GM12874 (cell line): ENCODE data around the gene MAP3K8.

ENCODE experiments used
- TF ChIP-seq, protein P1 (sequence below): IDR thresholded peaks from 2 replicates; pipeline ENCODE4 v1.5.1; 2011; ENCODE audit warnings: low read depth, mild to moderate bottlenecking, control low read depth, low read length, moderate library complexity; ENCODE audit not compliant: insufficient read depth

The MAP3K8 gene

DNA sequence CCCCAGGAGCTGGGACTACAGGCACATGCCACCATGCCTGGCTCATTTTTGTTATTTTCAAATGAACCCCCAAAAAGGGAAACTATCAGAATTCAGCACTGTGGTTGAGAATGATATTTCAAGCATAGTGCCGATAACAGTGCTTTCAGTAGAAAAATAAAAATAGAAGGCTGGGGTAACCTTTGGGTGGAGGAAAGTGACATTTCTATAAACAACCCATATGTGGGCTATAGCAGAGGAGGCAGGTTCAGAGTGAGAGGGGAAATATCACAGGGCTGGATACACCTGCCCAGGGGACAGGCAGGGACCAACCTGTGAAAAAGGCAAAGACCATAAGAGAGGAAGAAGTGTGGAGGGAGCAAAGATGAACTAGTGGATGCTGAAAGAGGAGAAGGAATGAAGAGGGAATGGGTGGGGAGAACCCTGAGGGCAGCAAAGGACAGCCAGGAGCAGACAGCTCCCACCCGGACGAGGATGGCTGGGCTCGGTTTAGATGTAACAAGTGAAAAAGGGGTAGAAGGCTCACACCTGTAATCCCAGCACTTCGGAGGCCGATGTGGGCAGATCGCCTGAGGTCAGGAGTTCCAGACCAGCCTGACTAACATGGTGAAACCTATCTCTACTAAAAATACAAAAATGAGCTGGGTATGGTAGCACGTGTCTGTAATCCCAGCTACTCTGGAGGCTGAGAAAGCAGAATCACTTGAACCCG lies 56.5 kb downstream of the MAP3K8 start:
- TF ChIP-seq, protein P1, sequence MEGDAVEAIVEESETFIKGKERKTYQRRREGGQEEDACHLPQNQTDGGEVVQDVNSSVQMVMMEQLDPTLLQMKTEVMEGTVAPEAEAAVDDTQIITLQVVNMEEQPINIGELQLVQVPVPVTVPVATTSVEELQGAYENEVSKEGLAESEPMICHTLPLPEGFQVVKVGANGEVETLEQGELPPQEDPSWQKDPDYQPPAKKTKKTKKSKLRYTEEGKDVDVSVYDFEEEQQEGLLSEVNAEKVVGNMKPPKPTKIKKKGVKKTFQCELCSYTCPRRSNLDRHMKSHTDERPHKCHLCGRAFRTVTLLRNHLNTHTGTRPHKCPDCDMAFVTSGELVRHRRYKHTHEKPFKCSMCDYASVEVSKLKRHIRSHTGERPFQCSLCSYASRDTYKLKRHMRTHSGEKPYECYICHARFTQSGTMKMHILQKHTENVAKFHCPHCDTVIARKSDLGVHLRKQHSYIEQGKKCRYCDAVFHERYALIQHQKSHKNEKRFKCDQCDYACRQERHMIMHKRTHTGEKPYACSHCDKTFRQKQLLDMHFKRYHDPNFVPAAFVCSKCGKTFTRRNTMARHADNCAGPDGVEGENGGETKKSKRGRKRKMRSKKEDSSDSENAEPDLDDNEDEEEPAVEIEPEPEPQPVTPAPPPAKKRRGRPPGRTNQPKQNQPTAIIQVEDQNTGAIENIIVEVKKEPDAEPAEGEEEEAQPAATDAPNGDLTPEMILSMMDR: no peak

DNA sequence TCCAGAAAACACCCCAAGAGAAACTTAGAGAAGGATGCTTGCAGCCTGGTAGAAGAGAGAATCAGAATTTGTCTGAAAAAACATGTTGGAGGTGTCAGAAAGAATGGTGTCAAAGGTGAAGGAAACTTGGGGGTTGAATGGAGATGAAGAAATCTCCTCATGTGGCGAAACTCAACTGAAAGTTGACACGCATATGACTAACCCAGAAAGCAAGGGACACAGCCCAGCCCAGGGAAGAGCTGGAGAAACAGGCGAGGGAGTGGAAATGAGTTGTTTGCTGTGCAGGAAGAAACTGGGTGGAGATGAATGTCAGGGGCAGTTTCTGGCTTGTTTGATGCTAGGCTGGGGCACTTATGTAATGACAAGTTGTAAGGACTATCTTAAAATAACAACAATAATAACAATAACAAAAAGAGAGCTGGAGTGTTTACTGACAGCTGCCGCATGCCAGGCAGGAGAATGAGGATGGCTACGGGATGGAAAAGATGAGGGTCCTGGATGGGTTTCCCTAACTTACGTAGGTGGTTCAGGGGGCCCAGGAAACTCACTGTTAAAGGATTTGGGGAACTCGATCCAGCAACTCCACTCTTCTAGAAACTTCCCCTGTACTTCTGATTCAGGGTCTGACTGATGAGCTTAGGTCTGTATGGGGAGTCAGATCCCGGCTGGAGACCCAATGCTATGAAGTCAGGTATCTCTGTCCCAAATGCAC lies 57.4 kb downstream of the MAP3K8 start:
- TF ChIP-seq, protein P1: no peak

DNA sequence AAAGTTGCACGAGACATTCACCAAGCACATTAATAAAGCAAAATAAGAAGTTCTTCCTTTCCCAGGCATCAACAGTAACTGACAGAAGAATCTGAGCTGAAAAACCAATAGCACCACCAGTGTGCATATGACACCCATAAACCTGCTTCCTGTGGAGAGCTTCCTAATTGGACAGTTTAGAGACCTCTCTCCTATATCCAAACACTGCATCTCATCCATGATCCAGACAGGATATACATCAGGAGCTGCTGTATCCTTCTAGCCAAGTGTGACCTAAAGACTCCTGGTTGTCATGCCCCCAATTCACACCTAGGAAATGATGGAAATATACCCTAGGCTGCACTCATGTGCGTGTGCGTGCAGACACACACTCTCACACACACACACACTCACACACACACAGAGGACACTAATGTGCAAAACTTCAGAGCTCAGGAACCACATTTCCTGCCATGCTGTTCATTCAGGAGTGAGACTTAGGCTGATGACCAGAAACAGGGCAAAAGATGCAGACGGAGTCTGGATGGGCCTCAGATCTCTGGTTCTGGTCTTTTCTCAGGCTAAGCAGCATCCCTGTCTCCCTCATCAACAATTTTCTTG lies 58.0 kb downstream of the MAP3K8 start:
- TF ChIP-seq, protein P1: no peak

DNA sequence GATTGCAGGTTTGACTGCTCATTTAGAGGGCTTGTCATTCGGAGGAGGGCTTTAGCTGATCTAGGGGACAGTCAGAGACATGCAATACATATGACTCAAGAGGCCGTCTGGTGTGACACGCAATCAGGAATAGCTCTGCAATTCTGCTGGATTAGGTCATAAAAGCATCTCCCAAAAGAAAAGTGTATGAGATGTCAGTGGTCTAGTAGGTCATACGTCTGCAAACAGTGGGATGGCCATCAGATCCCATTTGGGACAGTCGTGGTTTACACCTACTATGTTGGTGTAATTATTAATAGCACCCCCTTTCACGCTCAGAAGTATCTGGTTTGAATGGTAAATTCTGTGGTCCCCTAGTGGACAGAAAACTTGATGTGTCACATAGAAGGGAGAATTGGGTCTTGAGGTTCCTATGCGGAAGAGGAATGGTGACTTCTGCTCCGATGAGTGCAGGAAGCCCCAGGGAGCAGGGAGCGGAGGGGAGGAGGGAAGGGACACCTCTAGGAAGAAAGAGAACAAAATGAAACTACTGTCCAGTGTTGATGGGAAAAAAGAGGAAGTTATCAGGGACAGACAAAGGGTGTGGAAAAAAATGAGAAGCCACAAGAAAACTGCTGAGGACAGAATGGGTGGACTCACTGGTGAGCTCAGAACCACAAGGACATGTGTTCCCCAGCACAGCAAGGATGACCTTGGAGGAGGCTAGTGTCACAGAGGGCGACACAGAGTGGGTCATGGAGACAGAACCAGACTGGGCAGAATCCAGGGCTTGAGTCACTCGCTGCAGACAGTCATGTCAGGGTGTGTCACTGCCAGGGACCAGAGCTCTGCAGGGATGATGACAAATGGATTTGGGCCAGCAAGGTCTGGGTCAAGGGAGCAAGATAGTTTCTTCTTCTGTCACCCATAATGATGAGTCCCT lies 59.9 kb downstream of the MAP3K8 start:
- TF ChIP-seq, protein P1: peak; percentile 51

DNA sequence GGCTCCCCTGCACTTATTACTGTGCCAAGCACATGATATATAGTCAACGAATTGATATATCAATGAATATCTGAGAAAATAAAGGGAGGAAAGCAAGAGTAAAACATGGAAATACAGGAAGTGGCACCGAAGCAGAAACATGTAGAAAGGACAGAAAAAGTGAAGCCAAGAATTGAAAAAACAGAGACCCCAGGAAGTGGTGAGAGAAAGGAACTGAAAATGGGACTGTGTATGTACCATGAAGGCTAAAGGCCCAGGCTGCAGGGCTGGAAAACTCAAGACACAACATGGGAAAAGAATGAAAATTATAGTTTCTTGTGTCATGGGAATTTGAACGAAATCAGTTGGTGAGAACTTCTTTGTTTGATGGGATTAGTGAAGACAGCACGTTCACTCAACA lies 60.6 kb downstream of the MAP3K8 start:
- TF ChIP-seq, protein P1: no peak

DNA sequence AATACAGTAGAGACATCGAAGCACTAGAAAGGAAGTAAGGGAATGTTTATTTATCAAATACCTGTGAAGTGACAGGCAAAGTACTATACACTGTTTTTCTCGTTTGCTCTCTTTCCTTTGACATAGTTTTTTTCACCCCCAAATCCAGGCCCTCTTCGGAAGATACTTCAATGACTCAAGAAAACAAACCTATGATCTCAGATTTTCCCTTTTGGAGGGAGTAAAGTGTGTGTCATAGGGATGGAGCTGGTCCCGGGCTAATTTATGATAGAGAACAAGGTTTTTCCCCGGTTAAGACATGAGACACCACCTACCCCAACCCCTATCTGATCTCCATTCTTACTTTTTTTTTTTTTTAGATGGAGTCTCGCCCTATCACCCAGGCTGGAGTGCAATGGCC lies 61.7 kb downstream of the MAP3K8 start:
- TF ChIP-seq, protein P1: no peak
